HG02763 (cell line): ENCODE data around the gene BTBD18.

ENCODE experiments used
- ATAC-seq: cut with Tn5 transposase; IDR thresholded peaks from one replicate; pipeline ENCODE4 v1.9.1; 2021; ENCODE audit warnings: mild to moderate bottlenecking, moderate library complexity; ENCODE audit not compliant: unreplicated experiment

BTBD18 gene

DNA sequence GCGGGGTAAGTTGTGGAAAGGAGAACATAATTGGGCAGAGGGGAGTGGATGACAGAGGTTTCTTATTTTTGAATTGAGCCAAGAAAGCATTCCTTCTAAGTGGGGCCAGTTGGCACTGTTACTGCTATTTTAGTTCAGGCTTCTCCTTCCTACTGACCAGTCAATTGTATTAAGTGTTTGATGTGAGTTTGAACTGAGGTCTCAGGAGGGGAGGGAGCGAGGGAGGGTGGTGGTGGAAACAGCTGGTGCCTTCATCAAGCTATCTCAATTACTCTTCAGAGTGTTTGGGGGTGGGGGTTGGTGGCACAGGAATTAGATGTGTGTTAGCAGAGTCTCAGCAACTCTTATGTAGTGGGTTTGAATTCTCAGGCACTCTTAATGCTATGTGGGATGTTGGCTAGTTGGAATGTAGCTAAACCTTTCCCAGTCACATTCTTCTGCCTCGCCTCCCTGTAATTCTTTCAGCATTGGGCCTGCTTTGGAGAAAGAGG lies 24.5 kb upstream of the BTBD18 start:
- no peak for ATAC-seq

DNA sequence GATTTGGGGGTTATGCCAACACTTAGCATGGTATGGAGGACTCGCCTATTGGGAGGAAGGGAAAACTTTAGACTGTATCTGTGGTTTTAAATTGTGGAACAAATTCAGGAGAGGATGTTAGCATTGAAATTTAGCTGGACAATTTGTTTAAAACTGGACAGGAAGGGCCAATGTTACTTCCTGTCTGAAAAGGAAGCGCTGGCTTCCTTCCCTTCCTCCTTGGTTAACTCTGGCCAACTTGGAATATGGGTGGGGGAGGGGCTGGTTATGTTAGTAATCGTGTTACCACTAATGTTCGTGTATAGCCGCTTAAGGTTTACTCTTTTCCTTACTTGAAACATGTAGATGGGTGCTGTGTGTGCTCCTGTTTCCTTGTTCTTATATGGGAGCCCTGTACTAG lies 23.9 kb upstream of the BTBD18 start:
- no peak for ATAC-seq

DNA sequence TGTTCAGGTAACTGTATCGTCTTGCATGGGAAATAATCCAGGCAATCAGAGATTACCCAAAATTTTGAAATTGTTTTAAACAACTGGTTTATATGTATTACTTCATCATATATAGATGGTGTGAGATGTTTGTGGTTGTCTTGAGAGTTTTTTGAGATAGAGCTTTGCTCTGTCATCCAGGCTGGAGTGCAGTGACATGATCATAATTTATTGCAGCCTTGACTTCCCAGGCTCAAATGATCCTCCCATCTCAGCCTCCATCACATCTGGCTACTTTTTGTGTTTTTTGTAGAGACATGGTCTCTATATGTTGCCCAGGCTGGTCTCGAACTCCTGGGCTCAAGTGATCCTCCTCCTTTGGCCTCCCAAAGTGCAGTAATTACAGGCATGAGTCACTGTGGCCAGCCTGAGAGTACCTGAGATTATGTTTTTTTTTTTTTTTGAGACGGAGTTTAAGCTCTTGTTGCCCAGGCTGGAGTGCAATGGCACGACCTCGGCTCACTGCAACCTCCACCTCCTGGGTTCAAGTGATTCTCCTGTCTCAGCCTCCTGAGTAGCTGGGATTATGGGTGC lies 21.5 kb upstream of the BTBD18 start:
- ATAC-seq, result no peak

DNA sequence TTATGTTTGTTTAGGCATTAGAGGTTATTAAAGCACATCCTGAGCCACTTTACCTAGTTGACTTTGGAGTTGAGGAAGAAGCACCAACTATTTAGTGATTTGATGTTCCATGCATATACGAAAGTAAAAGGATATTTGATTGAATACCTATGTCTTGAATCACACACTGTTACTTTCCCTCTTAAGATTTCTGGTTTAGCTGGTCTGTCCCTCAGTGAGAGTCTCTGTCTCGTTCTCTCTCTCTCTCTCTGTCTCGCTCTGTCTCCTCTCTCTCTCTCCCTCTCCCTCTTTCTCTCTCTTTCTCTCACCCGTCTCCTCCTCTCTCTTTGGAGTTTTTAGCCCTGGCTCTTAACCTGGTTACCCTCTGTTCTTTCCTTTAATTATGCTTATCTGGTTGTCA lies 20.9 kb upstream of the BTBD18 start:
- no peak for ATAC-seq

DNA sequence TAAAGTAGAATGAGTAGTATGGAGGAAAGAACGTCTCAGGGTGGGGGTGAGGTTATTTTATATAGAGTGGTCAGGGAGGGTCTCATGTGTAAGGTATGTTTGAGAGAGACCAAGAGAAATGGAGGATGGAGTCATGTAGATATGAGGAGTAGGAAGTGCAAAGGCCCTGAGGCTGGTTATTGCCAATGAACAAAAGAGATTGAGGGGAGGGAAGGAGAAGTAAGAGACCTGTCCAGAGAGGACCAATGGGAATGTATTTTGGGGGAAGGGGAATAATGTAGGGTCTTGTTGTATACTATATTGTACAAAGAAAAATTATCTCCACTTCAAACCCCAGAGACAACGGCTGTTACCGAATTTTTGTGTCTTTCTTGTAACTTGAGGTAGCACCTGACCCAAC lies 19.7 kb upstream of the BTBD18 start:
- ATAC-seq, result no peak

DNA sequence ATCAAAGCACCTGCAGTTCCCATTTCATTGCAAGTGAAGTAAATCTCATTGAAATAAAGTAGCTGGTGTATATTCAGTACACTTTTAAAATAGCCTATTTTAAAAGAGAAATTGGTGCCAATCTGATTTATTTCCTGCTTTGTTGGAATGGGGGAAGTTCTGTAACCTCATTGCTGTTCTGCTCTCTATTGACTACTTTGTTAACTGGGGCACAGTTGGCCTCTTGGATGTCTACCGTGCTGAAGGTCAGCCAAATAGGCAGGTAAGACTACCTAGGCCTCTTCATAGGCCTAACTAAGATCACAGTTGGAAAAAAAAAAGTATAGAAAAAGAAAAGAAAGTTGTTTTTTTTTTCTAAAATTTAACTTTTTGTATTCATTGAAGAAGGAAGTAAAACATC lies 19.2 kb upstream of the BTBD18 start:
- no peak for ATAC-seq

DNA sequence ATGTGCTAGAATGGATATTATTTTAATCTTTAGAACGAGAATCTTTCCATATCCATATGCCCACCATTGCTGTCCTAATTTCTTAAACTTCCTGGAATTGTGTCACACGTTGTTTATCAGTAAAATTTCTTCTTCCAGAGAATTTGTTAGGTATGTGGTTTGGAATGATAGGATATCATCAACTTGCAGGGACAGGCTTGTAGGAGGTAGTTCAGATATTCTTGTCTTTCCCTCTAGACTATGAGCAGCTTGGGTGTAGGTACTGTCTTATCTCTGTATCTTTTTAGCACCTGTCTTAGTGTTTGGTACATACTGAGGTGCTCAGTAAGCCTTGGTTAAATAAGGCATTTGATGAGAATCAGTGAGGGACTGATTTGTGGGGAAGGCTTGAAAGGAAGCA lies 13.4 kb upstream of the BTBD18 start:
- ATAC-seq, result no peak

DNA sequence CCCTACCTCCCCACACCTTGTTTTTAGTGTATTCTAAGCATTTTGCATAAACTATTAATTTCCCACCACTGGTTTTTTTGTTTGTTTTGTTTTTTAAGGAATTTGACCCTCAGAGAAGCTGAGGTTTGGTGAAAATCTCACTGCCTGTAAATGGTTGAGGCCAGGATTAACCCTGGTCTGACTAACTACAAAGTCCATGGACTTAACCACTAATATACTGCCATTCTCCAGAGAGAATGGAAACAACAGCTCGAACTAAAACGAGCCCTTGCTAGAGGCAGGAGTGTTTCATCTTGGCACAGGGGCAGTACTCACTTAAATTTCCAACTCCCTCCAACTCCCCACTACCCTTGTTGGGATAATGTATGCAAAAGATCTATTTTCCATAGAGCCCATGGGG lies 12.9 kb upstream of the BTBD18 start:
- no peak for ATAC-seq

DNA sequence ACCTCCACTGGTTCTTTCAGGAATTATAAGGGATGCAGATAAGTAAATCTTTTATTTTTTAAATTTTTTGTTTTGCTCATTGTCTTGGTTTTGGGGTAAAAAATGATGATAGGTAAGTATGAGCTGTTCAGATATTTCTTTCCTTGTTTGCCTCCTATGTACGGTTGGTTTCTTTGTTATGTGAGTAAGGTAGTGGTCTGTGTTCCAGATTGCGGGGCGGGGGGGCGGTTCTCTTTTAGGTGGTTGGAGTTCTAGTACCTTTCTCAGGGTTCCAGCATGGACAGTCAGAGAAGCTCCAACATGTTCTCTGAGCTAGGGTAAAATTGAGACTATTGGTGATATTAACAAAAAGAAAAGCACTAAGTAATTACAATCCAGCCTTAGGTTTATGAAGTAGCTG lies 12.4 kb upstream of the BTBD18 start:
- ATAC-seq, result no peak

DNA sequence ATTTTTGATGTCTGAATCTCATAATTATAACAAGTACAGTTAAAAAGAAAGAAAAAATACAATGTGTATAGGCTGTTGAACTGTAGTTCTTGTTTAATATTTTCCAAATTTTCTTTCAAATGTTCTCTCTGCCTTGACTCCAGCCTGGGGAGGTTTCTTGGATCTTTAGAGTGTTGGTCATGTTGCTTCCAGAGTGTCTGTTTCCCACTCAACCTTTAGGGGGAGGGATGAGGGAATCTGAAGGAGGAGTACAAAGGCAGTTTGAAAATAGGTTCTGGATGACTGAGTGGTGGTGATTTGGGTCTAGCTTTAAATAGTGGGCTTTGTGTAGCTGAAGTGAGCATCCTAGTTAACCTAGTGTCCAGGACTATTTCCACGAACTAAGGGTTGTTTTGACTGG lies 11.9 kb upstream of the BTBD18 start:
- no peak for ATAC-seq

DNA sequence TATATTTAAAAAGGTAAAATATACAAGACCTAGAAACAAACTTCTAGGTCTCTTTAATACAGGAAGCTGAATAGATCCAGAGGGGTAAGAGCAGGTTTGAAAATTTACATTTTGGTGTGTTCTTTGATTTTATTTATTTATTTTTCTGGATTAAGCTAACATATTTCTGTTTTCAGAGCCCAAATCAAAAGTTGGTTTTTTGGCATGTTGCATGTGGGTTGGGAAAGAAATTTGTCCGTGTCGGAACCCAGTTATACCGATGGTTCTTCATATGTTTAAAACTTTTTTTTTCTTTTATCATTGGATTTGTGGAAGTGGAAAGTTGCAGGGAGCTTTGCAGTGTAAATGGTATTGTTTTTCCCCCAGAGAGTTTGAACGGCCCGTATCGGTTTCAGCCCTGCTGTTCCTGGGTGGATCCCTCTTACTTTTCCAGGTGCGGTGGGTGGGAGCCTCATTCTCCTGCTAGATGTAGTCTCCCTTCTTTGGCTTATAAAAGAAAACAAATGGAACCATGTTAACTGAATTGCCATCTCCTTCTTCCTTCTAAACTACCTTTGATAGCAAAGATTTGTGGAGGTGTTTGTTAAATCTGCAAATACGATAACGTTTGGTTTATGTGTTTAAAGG lies 10.7 kb upstream of the BTBD18 start:
- no peak for ATAC-seq

DNA sequence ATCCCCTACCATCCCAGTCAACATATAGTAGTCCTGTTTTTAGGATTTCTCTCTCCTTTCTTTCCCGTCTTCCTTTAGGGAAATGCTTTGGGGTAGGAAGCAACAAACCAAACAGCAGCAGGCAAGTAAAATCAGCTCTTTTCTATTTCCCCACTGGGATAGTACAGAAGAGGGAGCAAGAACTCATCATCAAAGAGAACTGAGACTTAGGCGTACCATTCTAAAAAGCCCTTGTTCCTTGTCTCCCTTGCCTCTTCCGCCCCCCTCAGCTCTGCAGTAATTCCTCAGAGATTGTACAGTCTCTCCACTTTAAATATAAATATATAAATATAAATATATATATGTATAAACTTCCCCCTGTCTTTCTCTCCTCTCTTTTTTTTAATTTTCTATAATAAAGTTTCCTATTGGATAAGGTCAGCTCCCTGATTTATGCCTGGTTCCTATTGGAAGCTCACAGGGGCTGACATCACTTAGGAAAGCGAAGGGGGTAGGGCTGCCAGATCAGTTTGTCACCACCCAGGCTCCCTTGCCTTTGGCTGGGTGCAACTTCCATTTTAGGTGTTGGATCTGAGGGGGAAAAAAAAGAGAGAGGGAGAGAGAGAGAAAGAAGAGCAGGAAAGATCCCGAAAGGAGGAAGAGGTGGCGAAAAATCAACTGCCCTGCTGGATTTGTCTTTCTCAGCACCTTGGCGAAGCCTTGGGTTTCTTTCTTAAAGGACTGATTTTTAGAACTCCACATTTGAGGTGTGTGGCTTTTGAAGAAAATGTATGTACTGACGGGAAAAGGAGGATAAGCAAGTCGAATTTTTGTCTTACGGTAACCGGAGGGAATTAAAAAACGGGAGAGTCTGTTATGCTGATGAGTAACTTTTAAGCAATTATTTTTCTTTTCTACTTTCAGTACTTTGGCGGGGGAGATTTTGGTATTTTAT lies 9.9 kb upstream of the BTBD18 start, which contains the start of gene CTNND1:
TSS of gene CTNND1 (plus strand) at position 502 of the 934 bp plus-strand sequence. CDS start 29,677 bp downstream, outside the sequence.
- ATAC-seq, result peak; percentile 82

DNA sequence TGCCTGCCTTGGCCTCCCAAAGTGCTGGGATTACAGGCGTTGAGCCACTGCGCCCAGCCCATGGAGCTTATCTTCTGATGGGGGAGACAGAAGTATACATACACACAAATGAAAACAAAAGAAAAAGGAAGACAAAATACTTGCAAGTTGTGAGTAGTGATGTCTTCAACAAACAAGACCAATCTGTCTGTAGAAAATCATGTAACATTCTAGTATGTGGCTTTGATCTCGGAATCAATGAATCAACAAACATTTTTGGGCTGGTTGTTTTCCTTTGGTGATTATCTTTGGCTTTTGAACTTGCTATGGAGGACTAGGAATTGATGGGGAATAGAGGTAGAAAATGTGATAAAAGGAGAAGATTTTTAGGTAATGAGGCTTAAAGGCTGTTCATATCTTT lies 6.6 kb upstream of the BTBD18 start:
- no peak for ATAC-seq

DNA sequence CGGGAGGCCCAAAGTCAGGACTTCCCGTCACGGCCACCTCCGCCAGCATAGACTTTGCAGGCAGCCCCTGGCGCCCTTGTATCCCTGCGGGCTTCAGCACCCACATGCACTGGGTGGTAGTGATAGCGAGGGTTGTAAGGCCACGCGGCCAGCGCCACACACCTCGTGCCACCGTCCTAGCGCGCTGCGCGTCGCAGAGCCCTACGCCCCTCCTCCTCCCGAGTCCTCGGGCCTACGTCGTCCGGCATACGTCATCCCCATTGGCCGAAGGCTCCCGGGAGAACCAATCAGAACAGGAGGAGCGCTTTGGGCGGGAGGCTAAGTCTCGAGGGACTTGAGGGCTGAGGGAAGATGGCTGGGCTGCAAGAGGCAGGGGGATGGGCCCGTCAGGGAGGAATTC lies 1.3 kb upstream of the BTBD18 start:
- ATAC-seq, result no peak

DNA sequence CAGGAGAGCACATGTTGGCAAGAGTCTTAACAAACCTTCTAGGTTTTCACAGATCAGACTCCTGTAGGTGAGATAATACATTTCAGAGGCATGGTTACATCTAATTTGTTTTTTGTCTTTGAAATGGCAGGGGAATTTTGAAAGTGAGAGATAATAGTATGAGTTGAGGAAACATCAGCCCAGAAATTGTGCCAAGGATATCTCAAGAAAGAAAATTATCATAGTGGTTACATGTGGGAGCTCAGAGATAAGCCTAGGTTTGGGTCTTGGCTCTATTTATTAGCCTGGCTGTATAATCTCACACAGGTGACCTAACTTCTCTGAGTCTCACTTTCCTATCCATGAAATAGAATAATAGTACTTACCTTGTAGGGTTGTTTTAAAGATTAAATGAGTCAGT lies 443 bp downstream of the BTBD18 start:
- ATAC-seq, result no peak

DNA sequence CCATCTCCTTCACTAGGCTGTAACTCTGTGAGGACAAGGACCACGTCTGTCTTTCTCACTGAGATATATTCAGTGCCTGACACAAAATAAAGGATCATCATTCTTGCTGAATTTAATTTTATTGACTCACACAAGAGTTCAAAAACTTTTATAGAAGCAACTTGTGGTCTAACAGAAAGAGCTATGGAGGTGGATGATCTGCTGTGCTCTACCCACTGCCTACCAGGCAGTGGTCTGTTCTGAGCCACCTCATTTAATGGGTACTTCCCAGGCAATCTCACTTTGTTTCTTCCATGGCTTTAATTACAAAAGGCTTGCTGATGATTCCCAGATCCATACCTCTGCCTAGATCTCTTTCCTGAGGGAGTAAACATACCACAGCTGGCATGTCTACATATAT lies 4.7 kb downstream of the BTBD18 start:
- ATAC-seq, result no peak

DNA sequence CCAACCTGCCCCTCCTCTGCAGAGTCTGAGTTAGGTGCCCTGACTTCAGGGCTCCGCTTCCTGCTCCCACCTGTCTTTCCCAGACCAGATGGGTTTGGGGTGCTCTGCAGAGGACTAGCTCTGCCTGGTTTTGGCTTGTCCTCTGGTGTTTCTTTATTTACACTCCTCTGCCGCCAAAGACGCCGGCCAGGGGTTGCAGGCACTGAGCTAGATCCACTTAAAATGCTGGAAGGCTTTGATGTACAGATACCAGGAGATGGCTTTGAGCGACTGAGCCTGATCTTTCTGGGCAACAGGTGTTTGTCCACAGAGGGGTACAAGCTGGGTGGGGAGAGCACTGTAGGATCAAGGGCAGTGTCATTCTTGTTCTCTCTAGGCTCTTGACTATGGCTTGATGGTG lies 6.4 kb downstream of the BTBD18 start:
- no peak for ATAC-seq

DNA sequence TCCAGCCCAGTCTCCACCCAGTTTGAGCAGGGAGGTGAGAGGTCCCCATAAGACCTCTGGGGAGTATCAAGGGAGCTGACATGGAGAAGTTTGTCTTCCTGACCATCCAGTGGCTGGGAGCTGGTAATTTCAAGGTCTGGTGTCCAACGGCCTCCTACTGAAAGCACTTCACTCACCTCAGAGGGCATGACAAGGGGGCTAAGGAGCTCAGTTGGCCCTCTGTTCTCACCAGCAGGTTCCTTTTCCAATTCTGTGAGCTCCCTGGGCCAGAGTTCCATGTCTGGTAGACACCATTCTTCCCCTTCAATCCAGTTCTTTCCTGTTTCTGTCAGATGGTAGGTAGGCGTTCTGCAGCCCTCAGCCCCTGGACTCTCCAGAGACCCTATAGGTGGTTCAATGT lies 7.3 kb downstream of the BTBD18 start:
- no peak for ATAC-seq

DNA sequence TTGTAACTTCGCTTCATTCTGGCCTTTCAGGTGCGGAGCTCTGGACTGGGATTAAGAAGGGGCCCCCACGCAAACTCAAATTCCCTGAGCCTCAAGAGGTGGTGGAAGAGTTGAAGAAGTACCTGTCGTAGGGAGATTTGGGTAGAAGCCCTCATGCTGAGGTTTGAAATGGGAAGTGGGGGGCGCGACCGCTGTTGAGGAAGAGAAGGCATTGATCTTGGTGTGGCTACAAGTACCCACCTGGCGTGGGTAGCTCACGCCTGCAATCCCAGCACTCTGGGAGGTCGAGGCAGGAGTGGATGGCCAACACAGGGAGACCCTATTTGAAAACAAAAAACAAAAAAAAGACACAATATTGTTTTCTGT lies 9.5 kb downstream of the BTBD18 start:
- no peak for ATAC-seq

DNA sequence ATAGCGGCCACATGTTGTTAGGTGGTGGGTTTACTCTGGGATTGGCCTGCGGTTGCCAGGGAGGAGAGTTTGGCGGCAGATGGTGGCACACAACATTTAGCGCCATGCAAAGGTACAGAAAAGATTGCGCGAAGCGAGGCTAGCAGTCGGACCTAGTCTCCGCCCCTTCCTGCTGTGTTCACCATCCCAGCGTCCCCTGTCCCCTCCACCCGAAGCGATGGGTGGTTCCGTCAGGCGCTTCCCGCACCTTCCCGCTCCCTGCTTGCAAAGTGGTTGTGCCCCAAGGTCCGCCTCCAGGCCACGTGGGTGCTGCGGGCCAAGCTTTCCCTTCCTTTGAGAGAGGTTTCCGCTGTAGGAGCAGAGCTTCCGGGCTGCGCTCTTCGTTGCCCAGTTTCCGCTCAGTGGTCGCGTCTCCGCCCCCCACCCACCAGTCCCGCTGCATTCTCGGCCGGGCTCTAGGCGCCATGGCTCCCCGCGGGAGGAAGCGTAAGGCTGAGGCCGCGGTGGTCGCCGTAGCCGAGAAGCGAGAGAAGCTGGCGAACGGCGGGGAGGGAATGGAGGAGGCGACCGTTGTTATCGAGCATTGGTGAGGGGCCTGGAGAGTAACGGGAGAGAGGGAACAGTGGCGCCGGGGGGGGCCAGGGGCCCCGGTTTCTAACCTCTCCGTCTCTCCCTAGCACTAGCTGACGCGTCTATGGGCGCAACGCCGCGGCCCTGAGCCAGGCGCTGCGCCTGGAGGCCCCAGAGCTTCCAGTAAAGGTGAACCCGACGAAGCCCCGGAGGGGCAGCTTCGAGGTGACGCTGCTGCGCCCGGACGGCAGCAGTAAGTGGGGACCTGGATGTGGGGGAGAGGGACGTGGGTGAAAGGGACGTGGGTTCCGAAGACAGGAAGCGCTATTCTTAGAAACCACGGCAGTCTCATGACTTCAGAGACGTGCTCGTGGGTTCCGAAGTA lies 10.2 kb downstream of the BTBD18 start, which contains the start of gene SELENOH:
TSS of gene SELENOH (plus strand) at position 360 of the 955 bp plus-strand sequence. CDS start at position 465, 105 bp downstream.
- peak; percentile 91 for ATAC-seq
